GM23338 (cell line): ENCODE measurements around the gene SPEM3. TPM values are rescaled to one million over a fixed set of nuclear protein-coding genes. Genes with fewer than 3 reads are reported as not detected.

Experiments used
- ATAC-seq: fragments of 200-7000 bp; cut with Tn5 transposase; 3 replicates; pipeline ENCODE4 v1.9.1; 2020
- DNase-seq: peaks from one replicate; pipeline ENCODE4 v3.0.0-alpha.2; 2015; ENCODE audit warnings: low spot score
- H2AFZ ChIP-seq: fragments of 200-600 bp; sonication (generic); 2 replicates; pipeline ENCODE4 v1.8.0; 2016; ENCODE audit warnings: antibody characterized with exemption, mild to moderate bottlenecking, moderate library complexity
- H3F3A ChIP-seq: fragments of 200-600 bp; sonication (generic); replicated peaks from 2 replicates; pipeline ENCODE4 v1.8.0; 2017; ENCODE audit warnings: antibody characterized with exemption, mixed run types, low read depth
- H3K27ac ChIP-seq: fragments of 200-600 bp; sonication (generic); 2 replicates; pipeline ENCODE4 v1.6.1; 2016; ENCODE audit warnings: low read depth
- H3K27me3 ChIP-seq: fragments of 200-600 bp; sonication (generic); 2 replicates; pipeline ENCODE4 v1.8.0; 2016; ENCODE audit warnings: mild to moderate bottlenecking, mixed run types, moderate library complexity; ENCODE audit not compliant: insufficient read depth
- H3K36me3 ChIP-seq: fragments of 200-600 bp; sonication (generic); 2 replicates; pipeline ENCODE4 v1.8.0; 2016; ENCODE audit warnings: mild to moderate bottlenecking; ENCODE audit not compliant: insufficient read depth
- H3K4me1 ChIP-seq: fragments of 200-600 bp; sonication (generic); 2 replicates; pipeline ENCODE4 v1.8.0; 2016; ENCODE audit warnings: mild to moderate bottlenecking, moderate library complexity; ENCODE audit not compliant: insufficient read depth
- H3K4me2 ChIP-seq: fragments of 200-600 bp; sonication (generic); 2 replicates; pipeline ENCODE4 v1.7.1; 2017; ENCODE audit warnings: mixed run types
- H3K4me3 ChIP-seq: fragments of 200-600 bp; sonication (generic); 2 replicates; pipeline ENCODE4 v1.6.1; 2016; ENCODE audit warnings: mixed run types
- H3K79me2 ChIP-seq: fragments of 200-600 bp; sonication (generic); replicated peaks from 2 replicates; pipeline ENCODE4 v1.8.0; 2017; ENCODE audit warnings: mild to moderate bottlenecking; ENCODE audit not compliant: insufficient read depth
- H3K9me2 ChIP-seq: fragments of 200-600 bp; sonication (generic); 2 replicates; pipeline ENCODE4 v1.8.0; 2017; ENCODE audit not compliant: insufficient read depth
- H4K20me1 ChIP-seq: fragments of 200-600 bp; sonication (generic); replicated peaks from 2 replicates; pipeline ENCODE4 v1.8.0; 2017; ENCODE audit warnings: mild to moderate bottlenecking; ENCODE audit not compliant: insufficient read depth
- H3K27ac Mint-ChIP-seq: 2 replicates; pipeline ENCODE4 v1.8.0; 2020; ENCODE audit warnings: inconsistent platforms, mild to moderate bottlenecking, moderate library complexity, mixed read lengths
- H3K27me3 Mint-ChIP-seq: 3 replicates; pipeline ENCODE4 v1.8.0; 2022; ENCODE audit warnings: low read depth, mild to moderate bottlenecking, moderate library complexity, mixed read lengths, inconsistent platforms; ENCODE audit not compliant: insufficient read depth, poor library complexity
- H3K36me3 Mint-ChIP-seq: 3 replicates; pipeline ENCODE4 v1.8.0; 2021; ENCODE audit warnings: low read depth, mild to moderate bottlenecking, inconsistent platforms, moderate library complexity, mixed read lengths
- H3K4me1 Mint-ChIP-seq: 3 replicates; pipeline ENCODE4 v1.8.0; 2020; ENCODE audit warnings: mild to moderate bottlenecking, inconsistent platforms, mixed read lengths
- H3K4me3 Mint-ChIP-seq: 3 replicates; pipeline ENCODE4 v1.8.0; 2021; ENCODE audit warnings: moderate library complexity, mild to moderate bottlenecking, inconsistent platforms, mixed read lengths
- H3K9me3 Mint-ChIP-seq: 3 replicates; pipeline ENCODE4 v1.8.0; 2020; ENCODE audit warnings: moderate library complexity, mild to moderate bottlenecking, inconsistent platforms, mixed read lengths
- CREB1 ChIP-seq: fragments of 250-450 bp; sonication (Bioruptor Pico); IDR thresholded peaks from 2 replicates; pipeline ENCODE4 v1.5.0; 2020; ENCODE audit warnings: low read depth, mild to moderate bottlenecking, moderate library complexity
- EZH2phosphoT487 ChIP-seq: fragments of 200-600 bp; sonication (generic); IDR thresholded peaks from one replicate; pipeline ENCODE4 v1.8.1; 2018; ENCODE audit warnings: antibody characterized with exemption; ENCODE audit not compliant: unreplicated experiment
- JUNB ChIP-seq: IDR thresholded peaks from one replicate; pipeline ENCODE4 v1.6.1; 2016; ENCODE audit warnings: antibody characterized with exemption; ENCODE audit not compliant: unreplicated experiment
- NANOG ChIP-seq: IDR thresholded peaks from 2 replicates; pipeline ENCODE4 v1.6.1; 2016; ENCODE audit warnings: antibody characterized with exemption, borderline replicate concordance
- POLR2AphosphoS5 ChIP-seq: IDR thresholded peaks from 2 replicates; pipeline ENCODE4 v1.6.1; 2016; ENCODE audit warnings: antibody characterized with exemption, low read depth
- REST ChIP-seq: IDR thresholded peaks from one replicate; pipeline ENCODE4 v1.6.1; 2018; ENCODE audit warnings: antibody characterized with exemption; ENCODE audit not compliant: unreplicated experiment
- ZNF114 ChIP-seq: fragments of 250-450 bp; sonication (Bioruptor Pico); IDR thresholded peaks from 2 replicates; pipeline ENCODE4 v1.5.0; 2020; ENCODE audit warnings: mild to moderate bottlenecking, moderate library complexity
- ZNF331 ChIP-seq: fragments of 250-450 bp; sonication (Bioruptor Pico); IDR thresholded peaks from 2 replicates; pipeline ENCODE4 v1.5.0; 2020; ENCODE audit warnings: low read depth, mild to moderate bottlenecking, moderate library complexity
- ZNF462 ChIP-seq: fragments of 250-450 bp; sonication (Bioruptor Pico); IDR thresholded peaks from 2 replicates; pipeline ENCODE4 v1.5.0; 2020; ENCODE audit warnings: mild to moderate bottlenecking, moderate library complexity
- polyA plus RNA-seq: library from polyadenylated mRNA; unstranded; fragments of >200 nt; fragmentation: Nextera tagmentation; extraction: Ambion mirVana; gene quantifications from 2 replicates; pipeline ENCODE4 v1.2.1, GENCODE V29; 2016
- total RNA-seq: library from RNA; depleted of rRNA; stranded (reverse); fragments of >200 nt; shearing (Covaris generic); gene quantifications from 2 replicates; pipeline ENCODE4 v1.2.3, GENCODE V29; 2014
- TF ChIP-seq, protein P1 (sequence below): IDR thresholded peaks from 2 replicates; pipeline ENCODE4 v1.6.1; 2016; ENCODE audit warnings: antibody characterized with exemption

The SPEM3 gene
- total and polyA plus RNA-seq, 2 experiments from 2014 or later = not detected

DNA sequence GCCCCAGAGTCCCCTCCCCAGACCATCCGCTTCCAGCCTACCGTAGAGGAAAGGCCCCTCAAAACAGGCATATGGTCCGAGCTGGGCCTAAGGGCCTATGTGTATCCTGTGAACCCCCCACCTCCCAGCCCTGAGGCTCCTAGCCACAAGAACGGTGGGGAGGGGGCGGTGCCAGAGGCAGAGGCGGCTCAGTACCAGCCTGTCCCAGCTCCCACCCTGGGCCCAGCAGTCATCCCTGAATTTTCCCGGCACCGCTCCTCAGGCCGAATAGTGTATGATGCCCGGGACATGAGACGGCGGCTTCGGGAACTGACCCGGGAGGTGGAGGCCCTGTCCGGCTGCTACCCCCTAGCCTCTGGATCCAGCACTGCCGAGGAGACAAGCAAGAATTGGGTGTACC, 7.5 kb upstream of the SPEM3 start:
- TF ChIP-seq NANOG = no peak
- no peak for TF ChIP-seq JUNB
- TF ChIP-seq, protein P1, sequence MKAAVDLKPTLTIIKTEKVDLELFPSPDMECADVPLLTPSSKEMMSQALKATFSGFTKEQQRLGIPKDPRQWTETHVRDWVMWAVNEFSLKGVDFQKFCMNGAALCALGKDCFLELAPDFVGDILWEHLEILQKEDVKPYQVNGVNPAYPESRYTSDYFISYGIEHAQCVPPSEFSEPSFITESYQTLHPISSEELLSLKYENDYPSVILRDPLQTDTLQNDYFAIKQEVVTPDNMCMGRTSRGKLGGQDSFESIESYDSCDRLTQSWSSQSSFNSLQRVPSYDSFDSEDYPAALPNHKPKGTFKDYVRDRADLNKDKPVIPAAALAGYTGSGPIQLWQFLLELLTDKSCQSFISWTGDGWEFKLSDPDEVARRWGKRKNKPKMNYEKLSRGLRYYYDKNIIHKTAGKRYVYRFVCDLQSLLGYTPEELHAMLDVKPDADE = no peak
- no peak for TF ChIP-seq REST
- TF ChIP-seq CREB1 (CRISPR knock-in tag) = no peak
- no peak for TF ChIP-seq EZH2phosphoT487
- TF ChIP-seq ZNF462 (CRISPR knock-in tag) = no peak
- TF ChIP-seq ZNF331 (CRISPR knock-in tag) = no peak
- TF ChIP-seq ZNF114 (CRISPR knock-in tag) = no peak
- TF ChIP-seq POLR2AphosphoS5 = no peak
- Histone ChIP-seq H3K79me2 (no peaks in the 10 kb centered on the region), H4K20me1 (no peaks in the 10 kb centered on the region; the same call in 1 of the 2 replicates), H3K36me3 (no peaks in the 10 kb centered on the region), H2AFZ (no peak overlapping the region), H3K9me2 (no peaks in the 10 kb centered on the region), H3K27me3 (no peaks in the 10 kb centered on the region), H3K27ac (no peak overlapping the region), H3K4me2 (no peak overlapping the region), H3K4me1 (no peaks in the 10 kb centered on the region), H3K4me3 (no peak overlapping the region), H3F3A (no peaks in the 10 kb centered on the region)
- Mint-ChIP-seq H3K36me3 (peaks cover 9% of the 10 kb centered on the region; the same call in 2 of the 3 replicates), H3K9me3 (no peaks in the 10 kb centered on the region), H3K4me1 (peaks cover 28% of the 10 kb centered on the region), H3K4me3 (no peak overlapping the region), H3K27ac (no peak overlapping the region), H3K27me3 (peaks cover 17% of the 10 kb centered on the region)
- peak; percentile 19 for ATAC-seq
- DNase-seq = no peak
